Measurements from ENCODE around the gene TP53I13.
A peak's percentile ranks its signal among the peaks of the same experiment; 100 is the strongest.

Gene TP53I13

GRCh38 chr17:29615492-29616299, 47.2 kb downstream of the TP53I13 start:
- peak; percentile 65 for DNase-seq (ENCODE audit: low read depth)

- no peak for DNase-seq (ENCODE audit: low read depth)
These were observed 48.0 kb downstream of the TP53I13 start for GRCh38 chr17:29616300-29617048.

GRCh38 chr17:29617125-29617480, 48.6 kb downstream of the TP53I13 start:
- DNase-seq (ENCODE audit: low read depth) = peak; percentile 47

GRCh38 chr17:29617481-29618271, 49.2 kb downstream of the TP53I13 start:
- DNase-seq (ENCODE audit: low read depth) = peak; percentile 42

GRCh38 chr17:29618272-29619065, 50.0 kb downstream of the TP53I13 start:
- no peak for DNase-seq (ENCODE audit: low read depth)

- DNase-seq (ENCODE audit: low read depth) = no peak
These were observed 50.8 kb downstream of the TP53I13 start for GRCh38 chr17:29619251-29619650.

- DNase-seq (ENCODE audit: low read depth) = no peak
These were observed 51.8 kb downstream of the TP53I13 start for GRCh38 chr17:29620271-29620670.

- DNase-seq (ENCODE audit: low read depth) = no peak
These were observed 52.4 kb downstream of the TP53I13 start for GRCh38 chr17:29620779-29621500.

- DNase-seq (ENCODE audit: low read depth) = no peak
These were observed 53.3 kb downstream of the TP53I13 start for GRCh38 chr17:29621751-29622194.

Measured in fibroblast of the conjunctiva (primary cell).